ENCODE data around the gene SLC35F3.

DNA sequence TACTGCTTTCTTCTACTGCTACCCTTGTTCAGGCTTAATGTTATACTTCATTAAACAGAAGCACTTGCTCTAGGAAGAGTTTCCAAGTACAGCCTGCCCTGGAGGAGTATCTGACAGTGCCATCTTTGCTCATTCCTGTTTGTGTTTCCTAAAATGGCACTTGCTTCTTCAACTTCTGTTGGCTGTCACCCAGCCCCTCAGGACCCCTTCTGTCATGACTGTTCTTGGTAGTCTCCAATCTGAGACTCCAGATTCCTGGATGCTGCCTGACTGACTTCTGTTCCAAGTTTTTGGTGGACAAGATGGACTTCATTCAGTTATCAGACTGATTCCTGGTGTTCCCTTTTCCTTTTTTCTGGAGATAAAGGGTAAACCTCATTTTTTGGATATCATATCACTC lies 104.1 kb downstream of the SLC35F3 start:
- TF ChIP-seq POLR2AphosphoS5 (IDR thresholded peaks at IDR 0.05) (no peak), EP300 (IDR thresholded peaks at IDR 0.05) (no peak), POLR2A (IDR thresholded peaks at IDR 0.05) (no peak)
- TF ChIP-seq, protein P1, sequence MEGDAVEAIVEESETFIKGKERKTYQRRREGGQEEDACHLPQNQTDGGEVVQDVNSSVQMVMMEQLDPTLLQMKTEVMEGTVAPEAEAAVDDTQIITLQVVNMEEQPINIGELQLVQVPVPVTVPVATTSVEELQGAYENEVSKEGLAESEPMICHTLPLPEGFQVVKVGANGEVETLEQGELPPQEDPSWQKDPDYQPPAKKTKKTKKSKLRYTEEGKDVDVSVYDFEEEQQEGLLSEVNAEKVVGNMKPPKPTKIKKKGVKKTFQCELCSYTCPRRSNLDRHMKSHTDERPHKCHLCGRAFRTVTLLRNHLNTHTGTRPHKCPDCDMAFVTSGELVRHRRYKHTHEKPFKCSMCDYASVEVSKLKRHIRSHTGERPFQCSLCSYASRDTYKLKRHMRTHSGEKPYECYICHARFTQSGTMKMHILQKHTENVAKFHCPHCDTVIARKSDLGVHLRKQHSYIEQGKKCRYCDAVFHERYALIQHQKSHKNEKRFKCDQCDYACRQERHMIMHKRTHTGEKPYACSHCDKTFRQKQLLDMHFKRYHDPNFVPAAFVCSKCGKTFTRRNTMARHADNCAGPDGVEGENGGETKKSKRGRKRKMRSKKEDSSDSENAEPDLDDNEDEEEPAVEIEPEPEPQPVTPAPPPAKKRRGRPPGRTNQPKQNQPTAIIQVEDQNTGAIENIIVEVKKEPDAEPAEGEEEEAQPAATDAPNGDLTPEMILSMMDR (IDR thresholded peaks at IDR 0.05), result no peak

All from suprapubic skin (tissue), 4 donors.